NCI-H446 treated with DMSO at 0.1 percent for 48 hours (cell line): ENCODE measurements around the gene COL24A1.
"Not testable (repeated sequence)": the region's sequence is repeated elsewhere in the genome, so short reads cannot be mapped to it uniquely, and the experiment has no call there.

Experiments
- DNase-seq: peaks from one replicate; lab custom pipeline; 2025; lab: John Stamatoyannopoulos, UW

COL24A1 gene

DNA sequence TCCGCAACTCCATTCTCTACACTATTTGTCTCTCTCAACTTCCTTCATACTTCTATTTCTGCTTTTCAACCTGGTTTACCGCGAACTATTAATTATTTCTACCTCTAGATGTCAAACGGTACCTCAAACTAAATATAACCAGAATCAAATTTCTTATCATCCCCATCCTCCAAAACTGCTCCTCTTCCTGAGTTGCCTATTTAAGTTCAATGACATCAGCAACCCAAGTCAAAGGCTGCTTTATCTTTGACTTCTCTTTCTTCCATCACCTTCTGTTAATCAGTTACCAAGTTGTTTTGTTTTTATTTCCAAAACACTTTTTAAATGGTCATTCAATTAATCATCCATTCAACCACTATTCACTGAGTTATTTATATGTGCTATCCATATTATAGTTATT, 171.9 kb downstream of the COL24A1 start:
- no peak for DNase-seq

DNA sequence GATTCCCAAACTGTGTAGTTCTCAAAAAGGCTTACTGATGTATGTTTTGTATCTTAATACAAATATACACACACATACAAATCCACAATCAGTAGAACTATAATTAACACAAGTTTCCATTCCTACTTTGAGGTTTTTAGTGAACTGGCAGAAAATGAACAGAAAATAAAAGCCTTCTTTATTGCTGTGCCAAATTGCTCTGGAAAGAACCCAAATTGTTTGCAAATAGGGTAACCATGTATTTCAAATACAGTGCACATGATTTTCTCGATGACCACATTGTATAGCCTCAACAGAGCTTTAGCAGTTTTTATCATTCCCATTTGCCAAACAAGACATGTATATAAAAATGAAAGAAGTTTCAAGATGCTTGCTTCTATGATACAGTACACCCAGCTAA, 173.3 kb downstream of the COL24A1 start:
- DNase-seq, result no peak

- DNase-seq, result no peak
Measured at GRCh38 chr1:85976516-85977205, 179.9 kb downstream of the COL24A1 start.

- no peak for DNase-seq
Measured at GRCh38 chr1:85975912-85976371, 180.6 kb downstream of the COL24A1 start.

DNA sequence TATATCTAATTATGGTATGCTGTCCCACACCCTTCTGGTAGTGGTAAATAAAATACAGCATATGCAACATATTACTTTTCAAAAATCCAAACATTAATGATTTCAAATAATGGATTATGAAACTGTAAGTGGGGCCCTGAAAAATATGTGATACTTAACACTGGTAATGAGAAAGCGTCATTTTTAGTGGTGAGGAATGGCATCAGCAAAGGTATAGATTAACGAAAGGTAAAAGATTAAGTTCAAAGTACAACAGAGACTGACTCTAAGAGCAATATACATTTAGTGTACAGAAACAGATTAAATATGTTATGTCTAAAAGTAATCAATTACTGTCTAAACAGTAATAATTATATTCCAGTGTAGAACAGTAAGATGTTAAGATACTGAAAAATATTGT, 194.1 kb downstream of the COL24A1 start:
- no peak for DNase-seq

DNA sequence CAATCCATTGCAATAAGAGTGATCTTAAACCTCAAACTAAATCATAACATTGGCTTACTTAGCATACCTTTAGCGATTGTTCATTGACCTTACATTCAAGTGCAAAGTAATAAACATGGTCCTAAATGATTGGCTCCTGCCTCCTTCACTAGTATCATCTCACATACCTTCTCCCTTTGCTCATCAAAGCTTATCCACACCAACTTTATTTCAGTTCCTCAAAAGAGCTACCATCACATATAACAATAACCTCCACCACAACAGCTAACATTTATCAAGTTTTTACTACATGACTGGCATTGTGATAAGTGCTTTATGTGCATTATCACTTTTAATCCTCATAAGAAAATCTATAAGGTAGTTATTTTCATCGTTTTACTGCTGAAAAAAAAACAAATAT, 198.8 kb downstream of the COL24A1 start:
- no peak for DNase-seq

- DNase-seq, result not testable (repeated sequence)
Measured at GRCh38 chr1:85955218-85955617, 201.4 kb downstream of the COL24A1 start.

DNA sequence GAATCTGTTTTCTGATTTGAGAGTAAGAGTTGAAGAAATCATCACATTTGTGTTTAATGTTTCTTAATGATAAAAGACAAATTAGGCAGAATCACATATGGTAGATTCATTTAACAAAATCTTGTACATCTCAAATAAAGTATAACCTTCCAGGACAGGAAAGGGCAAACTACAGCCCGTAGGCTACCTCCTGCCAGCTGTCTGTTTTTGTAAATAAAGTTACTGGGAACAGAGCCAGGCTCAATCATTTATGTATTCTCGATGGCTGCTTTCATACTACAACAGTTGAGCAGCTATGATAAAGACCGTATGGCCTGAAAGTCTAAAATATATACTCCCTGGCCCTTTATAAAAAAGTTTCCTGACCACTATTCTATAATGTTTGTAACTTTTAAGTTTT, 204.1 kb downstream of the COL24A1 start:
- DNase-seq, result peak; percentile 45

GRCh38 chr1:85947186-85947585, 209.4 kb downstream of the COL24A1 start:
- no peak for DNase-seq

- no peak for DNase-seq
Measured at GRCh38 chr1:85943945-85944344, 212.6 kb downstream of the COL24A1 start.

DNA sequence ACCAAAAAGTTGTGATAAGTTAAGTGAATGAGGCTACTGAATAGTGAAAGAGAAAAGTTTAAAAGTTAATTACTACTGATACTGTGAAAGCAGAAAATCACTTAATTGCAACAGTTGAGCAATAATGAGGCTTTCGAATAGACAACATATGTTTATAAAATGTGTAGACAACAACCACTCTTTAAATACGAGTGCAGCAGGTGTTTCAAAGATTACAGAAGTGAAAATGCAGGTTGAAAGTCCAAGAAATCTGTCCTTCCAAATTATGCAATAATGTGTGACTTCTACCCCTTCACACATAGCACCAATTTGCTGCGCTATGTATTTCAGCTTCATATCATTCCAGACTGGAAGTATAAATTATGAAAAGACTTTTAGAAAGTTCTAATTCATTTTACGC, 213.0 kb downstream of the COL24A1 start:
- no peak for DNase-seq

DNA sequence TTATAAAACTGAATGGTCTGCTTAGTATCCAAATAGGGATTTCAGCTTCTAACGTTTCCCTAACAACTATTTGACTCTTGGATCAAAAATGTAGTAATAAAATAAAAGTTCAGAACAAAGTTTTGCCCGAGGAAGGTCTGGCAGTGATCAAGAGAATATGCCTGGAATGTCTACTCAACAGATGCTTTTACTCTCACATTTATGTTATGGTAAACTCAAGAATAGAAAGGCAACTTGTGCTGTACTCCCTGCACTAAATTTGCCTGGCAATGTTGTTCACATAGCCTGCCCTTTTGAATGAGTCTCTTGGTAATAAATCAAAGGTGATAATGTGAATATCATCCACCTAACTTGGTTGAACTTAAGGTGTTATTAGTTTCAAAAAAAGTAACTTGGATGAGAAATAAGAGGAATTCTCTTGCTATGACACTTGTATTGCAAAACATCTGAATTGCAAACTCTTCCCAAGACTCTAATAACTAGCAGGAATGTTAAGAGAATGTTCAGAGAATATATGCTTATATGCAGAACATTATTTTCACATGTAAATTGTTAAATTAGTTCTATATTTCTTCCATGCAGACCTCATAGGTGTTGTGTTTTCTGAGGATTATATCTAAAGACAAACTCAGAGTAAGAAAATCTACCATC, 215.8 kb downstream of the COL24A1 start:
- DNase-seq, result no peak

- no peak for DNase-seq
Measured at GRCh38 chr1:85938829-85939228, 217.7 kb downstream of the COL24A1 start.

DNA sequence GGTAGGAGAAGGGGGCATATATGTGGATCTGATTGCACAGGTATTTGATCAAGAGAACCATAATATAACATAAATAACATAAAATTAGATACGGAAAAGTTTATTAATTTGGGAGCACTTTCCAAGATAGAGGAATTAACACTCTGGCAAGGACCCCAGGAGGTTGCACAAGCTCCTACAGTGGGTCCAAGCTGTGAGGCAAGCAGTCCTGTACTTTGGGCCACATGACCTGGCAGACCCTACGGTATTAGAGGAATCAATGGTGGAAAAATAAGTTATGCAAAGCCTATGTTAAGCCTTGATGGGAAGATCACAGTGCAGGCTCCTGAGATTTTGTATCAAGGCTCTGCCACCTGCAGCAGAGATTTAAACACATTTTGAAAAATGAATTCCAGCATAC, 220.1 kb downstream of the COL24A1 start:
- DNase-seq, result no peak

DNA sequence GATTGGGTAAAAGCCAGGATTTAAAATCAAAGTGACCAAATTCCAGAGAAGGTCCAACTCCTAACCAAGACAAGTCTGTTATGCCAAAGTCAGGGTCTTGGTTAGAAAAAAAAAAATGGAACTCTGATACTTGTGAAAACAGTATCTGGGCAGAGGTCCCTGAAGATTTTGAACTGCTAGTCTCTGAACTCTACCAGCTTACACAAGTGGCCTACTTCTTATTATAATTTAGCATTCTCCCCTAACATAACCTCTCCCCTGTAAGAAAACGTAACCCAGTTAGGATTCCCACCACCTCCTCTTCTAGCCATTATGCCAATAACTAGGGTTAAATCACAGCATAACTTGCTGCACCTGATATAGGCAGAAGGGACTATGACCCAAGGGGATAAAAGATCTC, 220.5 kb downstream of the COL24A1 start:
- DNase-seq, result no peak

- DNase-seq, result no peak
Measured at GRCh38 chr1:85935234-85935633, 221.3 kb downstream of the COL24A1 start.

DNA sequence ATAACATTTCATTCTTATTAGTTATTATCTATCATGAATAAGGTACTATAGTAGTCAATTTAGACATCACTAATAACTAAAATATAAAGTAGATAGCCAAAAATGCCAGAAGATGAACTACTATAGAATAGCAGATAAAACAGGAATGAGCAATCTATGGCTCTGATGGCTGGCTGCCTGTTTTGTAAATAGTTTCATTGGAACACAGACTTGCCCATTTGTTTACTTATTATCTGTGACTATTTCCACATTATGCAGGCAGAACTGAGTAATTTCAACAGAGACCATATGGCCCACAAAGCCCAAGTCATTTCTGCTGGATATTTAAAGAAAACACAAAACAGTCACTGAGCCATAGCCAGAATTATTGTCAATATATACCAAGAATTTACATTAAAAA, 222.1 kb downstream of the COL24A1 start:
- DNase-seq, result no peak

GRCh38 chr1:85933961-85934360, 222.6 kb downstream of the COL24A1 start:
- DNase-seq, result no peak

DNA sequence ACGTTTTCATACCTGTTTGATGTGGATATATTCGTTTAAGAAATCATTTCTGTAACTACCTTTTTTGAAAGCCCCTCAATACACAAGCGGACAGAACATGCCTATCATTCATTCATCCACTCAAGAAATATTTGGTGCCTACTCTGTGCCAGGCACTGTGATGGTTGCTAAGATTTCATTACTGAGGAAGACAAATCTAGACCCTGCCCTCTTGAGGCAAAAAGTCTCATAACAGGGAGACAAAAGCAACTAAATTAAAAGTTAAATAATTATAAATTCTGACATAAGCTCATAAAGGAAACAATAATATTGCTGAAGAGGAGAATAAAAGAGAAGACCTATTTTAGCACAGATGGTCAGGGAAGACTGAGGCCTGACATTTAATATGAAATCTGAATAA, 244.8 kb downstream of the COL24A1 start:
- DNase-seq, result no peak

DNA sequence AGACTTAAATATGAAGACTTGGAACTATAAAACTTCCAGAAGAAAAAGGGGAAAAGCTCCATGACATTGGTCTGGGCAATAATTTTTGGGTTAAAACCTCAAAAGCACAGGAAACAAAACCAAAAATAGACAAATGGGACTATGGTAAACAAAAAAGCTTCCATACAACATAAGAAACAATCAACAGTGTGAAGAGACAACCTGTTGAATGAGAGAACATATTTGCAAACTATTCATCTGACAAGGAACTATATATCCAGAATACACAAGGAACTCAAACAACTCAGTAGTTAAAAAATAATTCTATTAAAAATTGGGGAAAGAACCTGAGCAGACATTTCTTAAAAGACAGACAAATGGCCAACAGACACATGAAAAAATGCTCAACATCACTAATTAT, 255.7 kb downstream of the COL24A1 start:
- no peak for DNase-seq

DNA sequence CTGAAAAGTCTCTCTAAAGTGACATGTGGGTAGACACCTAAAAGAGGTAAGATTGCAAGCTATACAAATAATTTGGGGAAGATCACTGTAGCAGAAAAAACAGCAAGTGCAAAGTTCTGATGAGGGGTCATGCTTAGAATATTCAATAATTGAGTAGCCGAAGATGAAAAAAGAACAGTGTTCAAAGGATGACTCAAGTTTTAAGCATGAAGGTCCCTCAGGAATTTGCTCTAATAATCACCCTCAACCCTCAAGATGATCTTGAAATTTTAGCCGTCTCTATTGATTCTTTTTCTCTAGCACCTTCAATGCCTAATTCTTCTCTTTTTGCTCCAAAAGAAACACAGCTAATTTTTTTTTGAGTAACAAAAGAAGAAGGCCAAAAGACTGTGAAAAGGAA, 257.7 kb downstream of the COL24A1 start:
- DNase-seq, result no peak

- DNase-seq, result peak; percentile 5
Measured at GRCh38 chr1:85894651-85895050, 261.9 kb downstream of the COL24A1 start.

GRCh38 chr1:85892366-85892765, 264.2 kb downstream of the COL24A1 start:
- DNase-seq, result no peak

- DNase-seq, result no peak
Measured at GRCh38 chr1:85889870-85890269, 266.7 kb downstream of the COL24A1 start.
